ENCODE measurements around the gene BAHD1.

DNA sequence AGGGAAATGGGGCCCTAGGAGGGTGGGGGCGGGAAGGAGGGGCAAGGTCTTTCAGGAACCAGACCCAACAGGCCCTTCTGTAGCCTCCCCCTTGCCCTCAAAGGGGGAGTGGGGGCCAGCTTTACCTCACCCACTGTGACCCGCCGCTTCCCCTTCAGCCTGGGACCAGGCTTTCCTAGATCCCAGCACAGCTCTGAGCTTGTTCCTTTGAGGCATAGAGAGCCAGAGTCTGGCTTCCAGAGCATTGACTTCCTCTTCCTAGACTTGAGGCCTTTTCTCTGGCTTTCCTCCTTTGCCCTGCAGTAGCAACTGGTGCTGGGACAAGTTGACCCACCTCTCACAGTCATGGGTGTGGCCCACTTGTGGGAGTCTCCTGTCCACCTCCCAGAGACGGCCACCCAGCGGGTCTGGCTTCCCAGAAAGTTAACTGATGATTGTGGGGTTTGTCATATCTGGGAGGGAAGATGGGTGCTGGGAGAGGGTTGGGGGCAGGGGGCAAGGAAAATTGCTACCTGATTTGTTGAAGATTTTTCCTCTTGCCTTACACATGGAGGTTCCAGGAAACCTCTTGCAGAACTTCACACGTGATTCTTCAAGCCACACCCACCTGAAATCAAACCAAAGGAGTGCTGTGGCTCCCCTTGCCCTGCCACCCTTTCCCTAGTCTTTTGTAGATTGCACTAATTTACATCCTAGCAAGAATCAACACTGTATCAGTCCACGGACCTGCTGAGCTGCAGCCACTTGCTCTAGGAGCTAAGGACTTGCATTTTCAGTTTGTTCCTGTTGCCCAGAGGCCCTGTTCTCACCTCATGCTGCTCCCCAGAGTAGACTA, 25.9 kb downstream of the BAHD1 start:
- TF ChIP-seq, protein P1, sequence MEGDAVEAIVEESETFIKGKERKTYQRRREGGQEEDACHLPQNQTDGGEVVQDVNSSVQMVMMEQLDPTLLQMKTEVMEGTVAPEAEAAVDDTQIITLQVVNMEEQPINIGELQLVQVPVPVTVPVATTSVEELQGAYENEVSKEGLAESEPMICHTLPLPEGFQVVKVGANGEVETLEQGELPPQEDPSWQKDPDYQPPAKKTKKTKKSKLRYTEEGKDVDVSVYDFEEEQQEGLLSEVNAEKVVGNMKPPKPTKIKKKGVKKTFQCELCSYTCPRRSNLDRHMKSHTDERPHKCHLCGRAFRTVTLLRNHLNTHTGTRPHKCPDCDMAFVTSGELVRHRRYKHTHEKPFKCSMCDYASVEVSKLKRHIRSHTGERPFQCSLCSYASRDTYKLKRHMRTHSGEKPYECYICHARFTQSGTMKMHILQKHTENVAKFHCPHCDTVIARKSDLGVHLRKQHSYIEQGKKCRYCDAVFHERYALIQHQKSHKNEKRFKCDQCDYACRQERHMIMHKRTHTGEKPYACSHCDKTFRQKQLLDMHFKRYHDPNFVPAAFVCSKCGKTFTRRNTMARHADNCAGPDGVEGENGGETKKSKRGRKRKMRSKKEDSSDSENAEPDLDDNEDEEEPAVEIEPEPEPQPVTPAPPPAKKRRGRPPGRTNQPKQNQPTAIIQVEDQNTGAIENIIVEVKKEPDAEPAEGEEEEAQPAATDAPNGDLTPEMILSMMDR (IDR thresholded peaks at IDR 0.05), result no peak
- no peak for TF ChIP-seq POLR2A (IDR thresholded peaks at IDR 0.05)
- TF ChIP-seq POLR2AphosphoS5 (IDR thresholded peaks at IDR 0.05), result no peak

All from transverse colon (tissue), 4 donors.